GM18907 (cell line): Measurements from ENCODE around the gene TMEM132D.

Experiments
- ATAC-seq: cut with Tn5 transposase; IDR thresholded peaks from one replicate; pipeline ENCODE4 v1.9.1; 2021; ENCODE audit warnings: mild to moderate bottlenecking, moderate library complexity; ENCODE audit not compliant: unreplicated experiment

Gene TMEM132D

GRCh38 chr12:129378496-129378895 lies 525.3 kb downstream of the TMEM132D start:
- no peak for ATAC-seq

- no peak for ATAC-seq
Observed at GRCh38 chr12:129373746-129374145, 530.1 kb downstream of the TMEM132D start.

GRCh38 chr12:129372876-129373275 lies 530.9 kb downstream of the TMEM132D start:
- ATAC-seq, result no peak

- no peak for ATAC-seq
Observed at GRCh38 chr12:129372348-129372747, 531.5 kb downstream of the TMEM132D start.

GRCh38 chr12:129371268-129371667 lies 532.6 kb downstream of the TMEM132D start:
- ATAC-seq, result no peak

- no peak for ATAC-seq
Observed at GRCh38 chr12:129366656-129367055, 537.2 kb downstream of the TMEM132D start.

GRCh38 chr12:129363041-129363440 lies 540.8 kb downstream of the TMEM132D start:
- no peak for ATAC-seq

GRCh38 chr12:129357233-129357632 lies 546.6 kb downstream of the TMEM132D start:
- ATAC-seq, result no peak

- no peak for ATAC-seq
Observed at GRCh38 chr12:129351481-129351880, 552.3 kb downstream of the TMEM132D start.

- no peak for ATAC-seq
Observed at GRCh38 chr12:129339336-129339735, 564.5 kb downstream of the TMEM132D start.

- ATAC-seq, result no peak
Observed at GRCh38 chr12:129337413-129337812, 566.4 kb downstream of the TMEM132D start.

- no peak for ATAC-seq
Observed at GRCh38 chr12:129335773-129336172, 568.1 kb downstream of the TMEM132D start.

GRCh38 chr12:129332286-129332685 lies 571.5 kb downstream of the TMEM132D start:
- ATAC-seq, result no peak

- no peak for ATAC-seq
Observed at GRCh38 chr12:129331356-129332085, 572.3 kb downstream of the TMEM132D start.

GRCh38 chr12:129328235-129328634 lies 575.6 kb downstream of the TMEM132D start:
- ATAC-seq, result no peak

- no peak for ATAC-seq
Observed at GRCh38 chr12:129325566-129325965, 578.3 kb downstream of the TMEM132D start.

GRCh38 chr12:129312048-129312447 lies 591.8 kb downstream of the TMEM132D start:
- no peak for ATAC-seq

- no peak for ATAC-seq
Observed at GRCh38 chr12:129310346-129310745, 593.5 kb downstream of the TMEM132D start.

GRCh38 chr12:129305851-129306250 lies 598.0 kb downstream of the TMEM132D start:
- no peak for ATAC-seq

GRCh38 chr12:129304529-129304928 lies 599.3 kb downstream of the TMEM132D start:
- no peak for ATAC-seq

GRCh38 chr12:129300011-129300410 lies 603.8 kb downstream of the TMEM132D start:
- ATAC-seq, result no peak

- no peak for ATAC-seq
Observed at GRCh38 chr12:129298921-129299320, 604.9 kb downstream of the TMEM132D start.

GRCh38 chr12:129296671-129297070 lies 607.2 kb downstream of the TMEM132D start:
- ATAC-seq, result no peak
